GM12872 (cell line): Measurements from ENCODE around the gene NIN.

Experiments used
- CTCF ChIP-seq: IDR thresholded peaks from 3 replicates; pipeline ENCODE4 v1.5.1; 2011; ENCODE audit warnings: low read depth, mild to moderate bottlenecking, low read length, moderate library complexity; ENCODE audit not compliant: insufficient read depth

NIN gene

GRCh38 chr14:50854521-50854920 is 23.6 kb upstream of the NIN start:
- no peak for TF ChIP-seq CTCF

GRCh38 chr14:50853891-50854290 is 22.9 kb upstream of the NIN start:
- TF ChIP-seq CTCF, result no peak

GRCh38 chr14:50846226-50846880 is 15.4 kb upstream of the NIN start:
- no peak for TF ChIP-seq CTCF

- no peak for TF ChIP-seq CTCF
These were observed 14.2 kb upstream of the NIN start for GRCh38 chr14:50845166-50845565.

- TF ChIP-seq CTCF, result no peak
These were observed 13.4 kb upstream of the NIN start for GRCh38 chr14:50844391-50844790.

- TF ChIP-seq CTCF, result no peak
These were observed 8.7 kb upstream of the NIN start for GRCh38 chr14:50839691-50840090.

- no peak for TF ChIP-seq CTCF
These were observed 8.1 kb upstream of the NIN start for GRCh38 chr14:50839048-50839447.
